ENCODE results near the gene ENDOV. TPM values are rescaled to one million over a fixed set of nuclear protein-coding genes. Genes with fewer than 3 reads are reported as not detected.

ENDOV gene
- total RNA-seq, 1 donor from 2014 or later: 16.9 TPM

DNA sequence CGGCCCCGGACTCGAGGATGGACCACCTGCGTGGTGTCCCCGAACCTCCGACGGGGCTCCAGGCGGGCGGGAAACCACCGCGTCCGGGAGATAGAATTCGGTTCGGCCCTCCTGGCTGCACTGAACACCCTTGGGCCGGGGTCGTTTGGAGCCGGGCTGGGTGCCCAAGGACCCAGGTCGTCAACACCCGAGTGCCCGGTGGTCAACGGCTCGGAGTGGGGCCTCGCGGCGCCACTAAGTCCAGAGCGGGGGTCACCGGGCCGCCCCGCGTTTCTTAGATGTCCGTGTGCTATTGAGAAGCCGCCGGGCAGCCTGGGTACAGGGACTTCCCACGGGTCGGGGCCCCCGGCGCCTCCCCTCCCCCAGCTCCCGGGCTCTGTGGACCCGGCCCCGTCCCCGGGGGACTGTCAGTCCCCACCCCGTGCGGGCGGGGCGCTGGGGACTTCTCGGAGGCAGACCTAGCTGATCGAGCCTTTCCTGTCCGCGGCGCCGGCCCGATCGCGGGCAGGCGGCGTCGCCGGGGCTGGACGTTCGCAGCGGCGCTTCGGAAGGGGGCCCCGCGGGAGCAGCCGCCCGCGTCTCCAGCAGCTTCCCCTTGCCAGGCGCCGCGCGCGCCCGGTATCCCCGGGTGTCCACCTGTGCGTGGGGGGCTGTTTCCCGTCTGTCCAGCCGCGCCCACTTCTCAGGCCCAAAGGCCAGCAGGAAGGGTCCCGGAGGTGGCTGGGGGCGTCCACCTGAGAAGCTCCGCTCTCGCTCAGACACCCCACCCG, 62.1 kb downstream of the ENDOV start:
- Mint-ChIP-seq H3K27ac (no peak overlapping the region), H3K36me3 (ENCODE audit: low read depth) (peaks cover 8% of the 10 kb centered on the region), H3K27me3 (ENCODE audit: insufficient read depth) (peaks cover 46% of the 10 kb centered on the region)

GRCh38 chr17:80477647-80478478, 62.9 kb downstream of the ENDOV start:
- DNase-seq (ENCODE audit: low spot score): no peak
- Mint-ChIP-seq H3K9me3 (no peaks in the 10 kb centered on the region), H3K4me3 (no peak overlapping the region), H3K4me1 (ENCODE audit: low read depth) (peaks cover 8% of the 10 kb centered on the region), H3K27ac (no peak overlapping the region), H3K27me3 (ENCODE audit: insufficient read depth) (peaks cover 50% of the 10 kb centered on the region), H3K36me3 (ENCODE audit: low read depth) (peaks cover 3% of the 10 kb centered on the region)
- intact Hi-C loops (cut with micrococcal nuclease): loop anchor here (5.0 kb wide), 1 partner anchor 64 kb away; the partner anchor contains the start of gene RPTOR

More for the DNA sequence above, 62.1 kb downstream of the ENDOV start:
- intact Hi-C loops (cut with micrococcal nuclease): loop anchor here (5.0 kb wide), 1 partner anchor 65 kb away; the partner anchor contains the start of gene RPTOR
- Mint-ChIP-seq H3K4me3 (no peak overlapping the region), H3K9me3 (no peaks in the 10 kb centered on the region), H3K4me1 (ENCODE audit: low read depth) (peaks cover 12% of the 10 kb centered on the region)
- no peak for DNase-seq (ENCODE audit: low spot score)

DNA sequence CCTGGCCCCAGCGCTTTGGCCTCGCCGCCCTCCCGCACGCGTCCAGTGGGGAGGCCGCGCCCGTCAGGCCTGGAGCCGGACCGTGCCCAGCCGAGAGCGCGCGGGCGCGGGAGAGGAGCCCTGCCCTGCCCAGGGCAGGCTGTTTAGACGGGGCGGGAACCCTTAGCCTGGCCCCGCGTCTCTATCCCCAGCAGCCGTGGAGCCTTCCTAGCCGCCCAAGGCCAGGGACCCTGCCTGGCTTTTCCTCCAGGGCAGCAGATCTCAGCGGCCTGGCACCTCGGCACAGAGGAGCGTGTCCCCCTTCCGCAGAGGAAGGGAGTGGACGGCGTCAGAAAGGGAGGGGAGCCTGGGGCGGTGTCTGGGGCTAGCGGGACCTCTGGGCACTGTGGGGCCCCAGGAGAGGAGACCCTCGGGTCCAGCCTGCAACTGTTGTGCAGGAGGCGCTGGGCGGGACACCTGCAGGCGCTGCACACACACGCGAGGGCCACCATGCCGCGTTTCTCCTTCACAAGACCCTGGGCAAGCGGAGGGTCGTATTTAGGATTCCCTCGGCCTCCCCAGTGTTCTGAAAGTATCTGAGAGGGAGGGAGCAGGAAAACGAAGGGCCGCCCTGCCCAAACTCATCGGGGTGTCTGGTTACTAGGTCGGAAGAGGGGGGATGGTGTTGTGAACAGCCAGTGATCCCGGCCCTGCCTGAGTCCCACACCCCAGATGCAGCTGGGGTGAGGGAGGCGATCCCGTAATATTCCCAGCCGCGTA, 63.7 kb downstream of the ENDOV start:
- H3K9me3 Mint-ChIP-seq: no peaks in the 10 kb centered on the region
- DNase-seq (ENCODE audit: low spot score): no peak
- H3K36me3 Mint-ChIP-seq (ENCODE audit: low read depth): peaks cover 3% of the 10 kb centered on the region
- peaks cover 55% of the 10 kb centered on the region for H3K27me3 Mint-ChIP-seq (ENCODE audit: insufficient read depth)
- intact Hi-C loops (cut with micrococcal nuclease): loop anchor here (5.0 kb wide), 1 partner anchor 64 kb away; the partner anchor contains the start of gene RPTOR
- H3K27ac Mint-ChIP-seq: no peak overlapping the region
- peak overlapping the region; percentile 12 for H3K4me3 Mint-ChIP-seq
- H3K4me1 Mint-ChIP-seq (ENCODE audit: low read depth): peaks cover 8% of the 10 kb centered on the region

- Mint-ChIP-seq H3K4me1 (ENCODE audit: low read depth) (peaks cover 8% of the 10 kb centered on the region), H3K36me3 (ENCODE audit: low read depth) (peaks cover 3% of the 10 kb centered on the region), H3K9me3 (no peaks in the 10 kb centered on the region), H3K4me3 (peak overlapping the region; percentile 12), H3K27ac (no peak overlapping the region), H3K27me3 (ENCODE audit: insufficient read depth) (peaks cover 53% of the 10 kb centered on the region)
- DNase-seq (ENCODE audit: low spot score): no peak
- intact Hi-C loops (cut with micrococcal nuclease): loop anchor here (5.0 kb wide), 1 partner anchor 63 kb away; the partner anchor contains the start of gene RPTOR
Measured at GRCh38 chr17:80479246-80479566, 64.2 kb downstream of the ENDOV start.

GRCh38 chr17:80480248-80480647, 65.3 kb downstream of the ENDOV start:
- Mint-ChIP-seq H3K9me3 (no peaks in the 10 kb centered on the region), H3K27me3 (ENCODE audit: insufficient read depth) (peaks cover 43% of the 10 kb centered on the region), H3K4me1 (ENCODE audit: low read depth) (no peaks in the 10 kb centered on the region), H3K36me3 (ENCODE audit: low read depth) (no peaks in the 10 kb centered on the region), H3K4me3 (no peak overlapping the region), H3K27ac (no peak overlapping the region)
- DNase-seq (ENCODE audit: low spot score): no peak
- intact Hi-C loops (cut with micrococcal nuclease): no loop called here

DNA sequence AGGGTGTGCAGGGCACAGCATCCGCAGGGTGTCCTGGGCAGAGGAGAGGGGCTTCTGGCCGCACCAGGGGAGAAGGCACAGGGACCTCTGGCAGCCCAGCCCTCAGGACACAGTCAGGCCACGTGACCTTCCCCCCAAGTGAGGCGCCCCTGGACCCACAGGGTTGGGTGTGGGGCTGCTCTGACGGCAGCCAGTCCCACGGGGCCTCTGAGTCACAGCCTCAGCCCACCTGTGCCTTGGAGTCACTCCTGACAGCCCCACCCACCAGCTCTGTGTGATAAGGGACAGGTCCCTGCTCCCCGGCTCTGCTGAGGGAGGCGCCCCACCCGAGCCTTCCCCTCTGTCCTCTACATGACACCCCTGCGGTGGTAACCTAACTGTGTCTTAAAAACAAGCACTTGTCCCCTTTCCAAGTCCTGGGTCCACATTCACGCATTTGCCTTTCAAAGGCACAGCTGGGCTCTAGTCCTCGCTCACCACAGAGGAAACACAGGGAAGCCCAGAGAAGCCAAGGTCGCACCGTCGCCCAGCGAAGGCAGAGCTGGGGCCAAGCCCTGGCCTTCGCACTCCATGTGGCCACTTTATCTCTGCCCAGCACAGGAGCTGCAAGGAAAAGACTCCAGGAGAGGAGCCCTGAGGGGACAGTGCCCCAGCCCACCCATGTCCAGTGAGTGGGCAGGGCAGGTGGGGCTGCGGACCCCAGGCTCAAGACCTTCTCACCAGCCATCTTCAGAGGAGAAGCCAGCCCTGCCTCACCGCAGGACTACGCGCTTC, 66.5 kb downstream of the ENDOV start:
- no peaks in the 10 kb centered on the region for H3K9me3 Mint-ChIP-seq
- H3K4me1 Mint-ChIP-seq (ENCODE audit: low read depth): no peaks in the 10 kb centered on the region
- no peaks in the 10 kb centered on the region for H3K36me3 Mint-ChIP-seq (ENCODE audit: low read depth)
- no peak overlapping the region for H3K27ac Mint-ChIP-seq
- H3K4me3 Mint-ChIP-seq: no peak overlapping the region
- peaks cover 39% of the 10 kb centered on the region for H3K27me3 Mint-ChIP-seq (ENCODE audit: insufficient read depth)
- no peak for DNase-seq (ENCODE audit: low spot score)
- intact Hi-C loops (cut with micrococcal nuclease): no loop called here

DNA sequence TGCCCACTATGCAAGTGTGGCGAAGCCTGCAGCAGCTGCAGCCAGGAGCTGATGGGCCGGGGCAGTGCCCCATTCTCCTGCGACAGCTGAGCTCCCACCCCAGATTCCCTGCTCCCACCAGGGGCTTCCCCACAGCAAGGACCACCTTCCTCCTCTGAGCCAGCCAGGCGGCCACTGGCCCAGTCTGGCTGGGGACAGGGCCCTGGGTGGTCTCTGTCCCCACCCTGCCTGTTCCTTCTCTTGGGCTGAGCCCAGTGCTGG, 67.0 kb downstream of the ENDOV start:
- H3K27ac Mint-ChIP-seq: no peak overlapping the region
- H3K9me3 Mint-ChIP-seq: no peaks in the 10 kb centered on the region
- no peaks in the 10 kb centered on the region for H3K4me1 Mint-ChIP-seq (ENCODE audit: low read depth)
- no peak for DNase-seq (ENCODE audit: low spot score)
- intact Hi-C loops (cut with micrococcal nuclease): no loop called here
- peaks cover 39% of the 10 kb centered on the region for H3K27me3 Mint-ChIP-seq (ENCODE audit: insufficient read depth)
- no peak overlapping the region for H3K4me3 Mint-ChIP-seq
- H3K36me3 Mint-ChIP-seq (ENCODE audit: low read depth): no peaks in the 10 kb centered on the region

- H3K4me3 Mint-ChIP-seq: no peak overlapping the region
- no peaks in the 10 kb centered on the region for H3K9me3 Mint-ChIP-seq
- no peaks in the 10 kb centered on the region for H3K36me3 Mint-ChIP-seq (ENCODE audit: low read depth)
- intact Hi-C loops (cut with micrococcal nuclease): no loop called here
- no peak for DNase-seq (ENCODE audit: low spot score)
- peaks cover 42% of the 10 kb centered on the region for H3K27me3 Mint-ChIP-seq (ENCODE audit: insufficient read depth)
- no peaks in the 10 kb centered on the region for H3K4me1 Mint-ChIP-seq (ENCODE audit: low read depth)
- no peak overlapping the region for H3K27ac Mint-ChIP-seq
Measured at GRCh38 chr17:80482555-80483308, 67.8 kb downstream of the ENDOV start.

DNA sequence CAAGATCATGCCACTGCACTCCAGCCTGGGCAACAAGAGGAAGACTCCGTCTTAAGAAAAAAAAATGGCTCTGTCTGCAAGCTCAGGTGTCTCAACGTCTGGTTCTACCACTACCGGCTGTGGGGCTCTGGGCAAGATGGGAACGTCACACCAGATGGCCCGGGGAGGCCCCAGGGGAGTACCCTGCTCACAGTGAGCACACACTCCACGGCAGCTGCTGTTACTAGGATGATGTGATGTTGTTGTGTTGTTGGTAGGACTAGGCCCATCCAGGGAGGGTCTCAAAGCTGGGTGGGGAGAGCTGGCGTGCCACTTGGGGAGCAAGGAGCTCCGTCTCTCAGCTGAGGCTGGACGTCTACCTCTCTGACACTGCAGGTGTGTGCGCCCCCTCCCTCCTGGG, 70.9 kb downstream of the ENDOV start:
- H3K27ac Mint-ChIP-seq: no peak overlapping the region
- intact Hi-C loops (cut with micrococcal nuclease): no loop called here

DNA sequence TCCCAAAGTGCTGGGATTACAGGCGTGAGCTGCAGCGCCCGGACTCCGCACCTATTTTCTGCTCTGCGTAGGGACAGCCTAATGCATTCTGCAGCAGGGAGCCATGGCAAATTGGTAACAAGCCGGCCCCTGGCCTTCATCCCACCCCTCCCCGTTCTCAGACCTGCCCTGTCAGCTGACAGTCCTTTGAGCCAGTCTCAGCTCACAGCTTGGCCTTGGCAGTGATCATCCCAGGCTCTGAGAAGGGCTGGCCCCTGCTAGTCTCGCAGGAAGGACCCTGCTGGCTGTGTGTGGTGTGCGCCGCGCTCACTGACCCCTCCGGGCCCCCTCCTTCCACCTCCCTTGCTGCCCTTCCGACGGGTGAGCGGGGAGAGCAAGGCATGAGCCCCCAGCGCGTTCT, 71.7 kb downstream of the ENDOV start:
- DNase-seq (ENCODE audit: low spot score): no peak
- peaks cover 28% of the 10 kb centered on the region for H3K27me3 Mint-ChIP-seq (ENCODE audit: insufficient read depth)
- intact Hi-C loops (cut with micrococcal nuclease): no loop called here

More for the DNA sequence above, 70.9 kb downstream of the ENDOV start:
- no peaks in the 10 kb centered on the region for H3K36me3 Mint-ChIP-seq (ENCODE audit: low read depth)
- H3K4me1 Mint-ChIP-seq (ENCODE audit: low read depth): no peaks in the 10 kb centered on the region
- H3K9me3 Mint-ChIP-seq: no peaks in the 10 kb centered on the region
- no peak overlapping the region for H3K4me3 Mint-ChIP-seq
- H3K27me3 Mint-ChIP-seq (ENCODE audit: insufficient read depth): peaks cover 31% of the 10 kb centered on the region
- no peak for DNase-seq (ENCODE audit: low spot score)

GRCh38 chr17:80487511-80487910, 72.5 kb downstream of the ENDOV start:
- H3K27me3 Mint-ChIP-seq (ENCODE audit: insufficient read depth): peaks cover 23% of the 10 kb centered on the region
- intact Hi-C loops (cut with micrococcal nuclease): no loop called here
- H3K4me1 Mint-ChIP-seq (ENCODE audit: low read depth): no peaks in the 10 kb centered on the region
- no peak overlapping the region for H3K4me3 Mint-ChIP-seq
- no peak overlapping the region for H3K27ac Mint-ChIP-seq
- H3K36me3 Mint-ChIP-seq (ENCODE audit: low read depth): no peaks in the 10 kb centered on the region
- no peak for DNase-seq (ENCODE audit: low spot score)
- H3K9me3 Mint-ChIP-seq: no peaks in the 10 kb centered on the region

More for the DNA sequence above, 71.7 kb downstream of the ENDOV start:
- H3K27ac Mint-ChIP-seq: no peak overlapping the region
- H3K9me3 Mint-ChIP-seq: no peaks in the 10 kb centered on the region
- H3K36me3 Mint-ChIP-seq (ENCODE audit: low read depth): no peaks in the 10 kb centered on the region
- no peak overlapping the region for H3K4me3 Mint-ChIP-seq
- H3K4me1 Mint-ChIP-seq (ENCODE audit: low read depth): no peaks in the 10 kb centered on the region

All from activated T-helper 1 cell treated with anti-CD3 and anti-CD28 coated beads, Interleukin-12 subunit alpha, Interleukin-12 subunit beta, Interleukin-2, Interleukin-4 antibody, amounts not matched to agents 30 ng/mL and 10 ng/mL and 1 ng/mL, durations not matched to agents 14 hours and 24 hours and 36 hours (primary cell).